HepG2 (cell line): Measurements from ENCODE around the gene COL13A1. TPM values are rescaled to one million over a fixed set of nuclear protein-coding genes. Genes with fewer than 3 reads are reported as not detected.

Experiments
- ATAC-seq: fragments of 200-7000 bp; cut with Tn5 transposase; 3 replicates; pipeline ENCODE4 v1.9.1; 2020; ENCODE audit warnings: mild to moderate bottlenecking, moderate library complexity
- BruUV-seq: library from RNA; stranded (reverse); fragments of 400-500 nt; replicated peaks from 2 replicates; lab custom pipeline; 2021; lab: Mats Ljungman, UMichigan
- CTCF ChIA-PET: fragments of 300-600 bp; formaldehyde crosslinking; extraction: SDS; loops from one replicate; lab custom pipeline; 2021; ENCODE audit warnings: low total read pairs, inconsistent platforms, low intra/inter-chr PET ratio; lab: Yijun Ruan, JAX
- POLR2A ChIA-PET: fragments of 350-600 bp; sonication (Branson Sonifier 250); formaldehyde crosslinking; loops from one replicate; lab custom pipeline; 2020; ENCODE audit warnings: antibody characterized with exemption, inconsistent platforms; lab: Yijun Ruan, JAX
- DNase-seq: peaks from one replicate; pipeline ENCODE4 v3.0.0-alpha.2; 2015; ENCODE audit warnings: low spot score
- FAIRE-seq: peaks from 3 replicates; lab custom pipeline; 2011; peaks lifted over from hg19 to GRCh38; lab: Jason Lieb, UNC
- H2AFZ ChIP-seq: one replicate; pipeline ENCODE4 v1.6.1; 2011; ENCODE audit warnings: low read length, inconsistent platforms
- H3K27ac ChIP-seq: fragments of 300-600 bp; 3 replicates; pipeline ENCODE4 v1.8.0; 2011; ENCODE audit warnings: mixed run types, mild to moderate bottlenecking, mixed read lengths, low read length, inconsistent platforms; ENCODE audit not compliant: insufficient read depth; ENCODE audit errors: extremely low read length
- H3K27me3 ChIP-seq, 2 experiments: fragments of 200-600 bp in 1 of 2; 2 replicates in 1 of 2; 3 replicates in 1 of 2; pipeline versions ENCODE4 v1.6.0 to v1.8.0; 2011; ENCODE audit warnings: low read length in 2 of 2, mild to moderate bottlenecking in 2 of 2, moderate library complexity in 2 of 2, inconsistent platforms in 1 of 2; ENCODE audit not compliant: insufficient read depth in 2 of 2, control insufficient read depth in 1 of 2
- H3K36me3 ChIP-seq, 2 experiments: fragments of 200-600 bp in 1 of 2; replicated peaks in 1 of 2; 2 replicates in 1 of 2; 3 replicates in 1 of 2; pipeline versions ENCODE4 v1.5.1 to v1.8.0; 2011; ENCODE audit warnings: low read length in 2 of 2, inconsistent platforms in 1 of 2; ENCODE audit not compliant: insufficient read depth in 2 of 2, control insufficient read depth in 1 of 2
- H3K4me1 ChIP-seq: 2 replicates; pipeline ENCODE4 v1.5.1; 2012; ENCODE audit warnings: low read length, inconsistent platforms; ENCODE audit not compliant: insufficient read depth
- H3K4me2 ChIP-seq: 2 replicates; pipeline ENCODE4 v1.6.0; 2011; ENCODE audit warnings: low read depth, low read length, inconsistent platforms
- H3K4me3 ChIP-seq, 3 experiments: fragments of 200-600 bp in 1 of 3; sonication (generic), shearing (Covaris generic) in 1 of 3; replicated peaks in 1 of 3; 2 replicates each; pipeline ENCODE4 v1.5.1; 2011 to 2016; ENCODE audit warnings: low read length in 3 of 3, inconsistent platforms in 2 of 3, low read depth in 2 of 3, mild to moderate bottlenecking in 2 of 3, control low read depth in 1 of 3, mixed read lengths in 1 of 3; ENCODE audit not compliant: insufficient read depth in 1 of 3
- H3K79me2 ChIP-seq: one replicate; pipeline ENCODE4 v1.6.1; 2011; ENCODE audit warnings: low read length, inconsistent platforms; ENCODE audit not compliant: insufficient read depth
- H3K9ac ChIP-seq: 2 replicates; pipeline ENCODE4 v1.6.0; 2011; ENCODE audit warnings: mild to moderate bottlenecking, low read depth, low read length, inconsistent platforms; ENCODE audit not compliant: insufficient read depth
- H3K9me3 ChIP-seq: 2 replicates; pipeline ENCODE4 v1.5.1; 2012; ENCODE audit warnings: mild to moderate bottlenecking, low read length
- H4K20me1 ChIP-seq: 2 replicates; pipeline ENCODE4 v1.6.0; 2011; ENCODE audit warnings: inconsistent platforms, mild to moderate bottlenecking, low read length, moderate library complexity; ENCODE audit not compliant: insufficient read depth
- CEBPB ChIP-seq: IDR thresholded peaks from 2 replicates; pipeline ENCODE4 v1.6.1; 2011; ENCODE audit warnings: low read depth, low read length, improper control_type of control experiment, borderline replicate concordance
- FLYWCH1 ChIP-seq: sonication (generic); formaldehyde crosslinking; IDR thresholded peaks from 2 replicates; pipeline ENCODE4 v1.8.1; 2023; ENCODE audit warnings: mild to moderate bottlenecking, missing genetic modification reagents
- GATAD2A ChIP-seq: IDR thresholded peaks from 2 replicates; pipeline ENCODE4 v1.6.1; 2016
- HNRNPL ChIP-seq: fragments of 200-400 bp; formaldehyde crosslinking; IDR thresholded peaks from 2 replicates; pipeline ENCODE4 v1.6.1; 2017; ENCODE audit warnings: mild to moderate bottlenecking, low read depth, low read length
- KDM6A ChIP-seq: IDR thresholded peaks from 2 replicates; pipeline ENCODE4 v1.6.1; 2016; ENCODE audit warnings: low read depth
- SRF ChIP-seq: IDR thresholded peaks from 2 replicates; pipeline ENCODE4 v1.6.1; 2011; ENCODE audit warnings: mild to moderate bottlenecking, low read depth, low read length, moderate library complexity
- ZNF136 ChIP-seq: sonication (generic); formaldehyde crosslinking; IDR thresholded peaks from 2 replicates; pipeline ENCODE4 v1.8.1; 2022; ENCODE audit warnings: low read depth, mild to moderate bottlenecking, moderate library complexity, missing genetic modification reagents
- ZNF572 ChIP-seq: sonication (generic); formaldehyde crosslinking; IDR thresholded peaks from 2 replicates; pipeline ENCODE4 v1.5.1; 2020; ENCODE audit warnings: mild to moderate bottlenecking, missing genetic modification reagents
- WGBS: methylation state at CpG from one replicate; pipeline ENCODE4 v1.1.6; 2017; ENCODE audit warnings: low lambda C conversion rate; 5-methylcytosine and 5-hydroxymethylcytosine counted together
- in situ Hi-C: cut with HindIII; loops from 2 replicates; pipeline ENCODE4 v1.10.0; 2017; ENCODE audit warnings: low pct_unique_long_range_greater_than_20kb; ENCODE audit not compliant: extremely low pct_ligation_motif_present
- intact Hi-C: fragments of 100-400 bp; cut with micrococcal nuclease; formaldehyde crosslinking; loops from one replicate; pipeline ENCODE4 v1.10.0; 2022; ENCODE audit not compliant: unreplicated experiment
- polyA plus RNA-seq, 8 experiments: library from polyadenylated mRNA; depleted of rRNA in 3 of 8; stranded (reverse) in 7 of 8; unstranded in 1 of 8; fragments of >200 nt; fragmentation: Illumina TruSeq in 4 of 8; extraction: Trizol in 4 of 8; gene quantifications; 2 replicates each; pipeline versions ENCODE4 v1.2.1 to v1.2.3, GENCODE V29; 2011 to 2016; ENCODE audit warnings: low read depth in 4 of 8, missing spikeins in 1 of 8, mixed read lengths in 1 of 8; ENCODE audit not compliant: insufficient read depth in 1 of 8
- total RNA-seq, 5 experiments: library from RNA; depleted of rRNA; stranded (reverse); fragments of >200 nt; fragmentation: Illumina TruSeq; extraction: Trizol; gene quantifications; 2 replicates each; pipeline ENCODE4 v1.2.3, GENCODE V29; 2016; ENCODE audit warnings: low read depth in 1 of 5
- TF ChIP-seq, protein P1 (sequence below): IDR thresholded peaks from 2 replicates; pipeline ENCODE4 v1.6.1; 2018; ENCODE audit warnings: missing genetic modification reagents

The COL13A1 gene
- total and polyA plus RNA-seq, 2 of the 13 experiments (the other 11 are each of a cell fraction or from before 2014, with no cell fraction given): 0.07 TPM; not detected in 1

DNA sequence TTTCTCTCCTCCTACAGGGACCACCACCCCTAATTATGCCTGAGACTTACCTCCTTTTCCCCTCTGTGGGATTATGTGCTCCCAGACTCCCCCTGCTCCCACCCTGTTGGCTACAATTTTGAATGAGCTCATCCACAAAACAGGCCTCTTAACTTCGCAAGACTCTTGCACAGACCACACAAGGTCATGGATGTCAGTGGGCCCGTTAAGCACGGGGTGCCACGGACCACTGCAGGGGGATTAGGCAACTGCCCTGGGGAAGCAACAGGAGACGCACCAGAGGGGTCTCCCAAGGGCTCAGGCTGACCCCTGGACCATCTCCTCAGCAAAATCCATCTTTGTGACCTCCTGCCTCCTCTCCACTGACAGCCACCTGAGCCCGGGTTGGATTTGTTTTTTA is 42.1 kb upstream of the COL13A1 start:
- Histone ChIP-seq H3K9ac (no peak overlapping the region), H3K9me3 (no peaks in the 10 kb centered on the region), H4K20me1 (no peaks in the 10 kb centered on the region), H3K27ac (no peak overlapping the region), H3K36me3 (no peaks in the 10 kb centered on the region), H3K4me1 (no peaks in the 10 kb centered on the region), H3K4me2 (no peak overlapping the region), H2AFZ (no peak overlapping the region), H3K79me2 (no peaks in the 10 kb centered on the region), H3K4me3 (no peak overlapping the region), H3K27me3 (peaks cover 2 to 15% of the 10 kb centered on the region in 2 experiments; a peak in 4 of 5 replicates)
- TF ChIP-seq ZNF136 (CRISPR knock-in tag): no peak
- BruUV-seq: no TSS peak
- POLR2A ChIA-PET: no interaction called here
- CTCF ChIA-PET: no interaction called here
- intact Hi-C loops (no loop called here), in situ Hi-C loops (no loop called here)
- DNase-seq (no peak), ATAC-seq (no peak), FAIRE-seq (no peak)
- 7% methylated on average over 6 of the region's 6 CpGs for WGBS

DNA sequence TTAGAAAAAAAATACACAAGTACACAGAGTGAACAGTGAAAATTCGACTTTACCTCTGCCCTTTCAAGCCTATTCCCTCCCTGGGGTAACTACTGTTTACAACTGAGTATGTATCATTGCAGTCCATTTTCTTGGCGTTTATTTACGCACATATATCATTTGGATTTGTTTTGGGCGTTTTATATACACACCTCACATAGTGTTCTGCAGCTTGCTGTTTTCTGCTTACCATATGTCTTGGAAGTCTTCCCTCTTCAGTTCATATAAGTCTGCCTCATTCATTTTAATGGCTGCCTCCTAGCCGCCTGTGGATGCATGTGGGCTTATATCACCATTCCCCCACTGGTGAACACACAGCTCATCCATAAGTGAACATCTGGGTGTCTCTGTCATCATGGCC is 41.6 kb upstream of the COL13A1 start:
- BruUV-seq: no TSS peak

More for the DNA sequence above, 41.6 kb upstream of the COL13A1 start:
- Histone ChIP-seq H3K4me3 (no peak overlapping the region), H3K79me2 (no peaks in the 10 kb centered on the region), H3K36me3 (no peaks in the 10 kb centered on the region), H3K9me3 (no peaks in the 10 kb centered on the region), H3K9ac (no peak overlapping the region), H3K4me2 (no peak overlapping the region), H3K27ac (no peak overlapping the region), H3K4me1 (no peaks in the 10 kb centered on the region), H4K20me1 (no peaks in the 10 kb centered on the region), H3K27me3 (peaks cover 2 to 15% of the 10 kb centered on the region in 2 experiments; a peak in 4 of 5 replicates), H2AFZ (no peak overlapping the region)
- 5% methylated on average over 5 of the region's 5 CpGs for WGBS
- CTCF ChIA-PET: no interaction called here
- DNase-seq (no peak), FAIRE-seq (no peak), ATAC-seq (no peak)
- intact Hi-C loops: no loop called here
- TF ChIP-seq CEBPB: no peak
- TF ChIP-seq KDM6A: no peak
- TF ChIP-seq HNRNPL: no peak
- no peak for TF ChIP-seq ZNF572 (CRISPR knock-in tag)
- no peak for TF ChIP-seq SRF
- TF ChIP-seq FLYWCH1 (CRISPR knock-in tag): no peak
- TF ChIP-seq, protein P1, sequence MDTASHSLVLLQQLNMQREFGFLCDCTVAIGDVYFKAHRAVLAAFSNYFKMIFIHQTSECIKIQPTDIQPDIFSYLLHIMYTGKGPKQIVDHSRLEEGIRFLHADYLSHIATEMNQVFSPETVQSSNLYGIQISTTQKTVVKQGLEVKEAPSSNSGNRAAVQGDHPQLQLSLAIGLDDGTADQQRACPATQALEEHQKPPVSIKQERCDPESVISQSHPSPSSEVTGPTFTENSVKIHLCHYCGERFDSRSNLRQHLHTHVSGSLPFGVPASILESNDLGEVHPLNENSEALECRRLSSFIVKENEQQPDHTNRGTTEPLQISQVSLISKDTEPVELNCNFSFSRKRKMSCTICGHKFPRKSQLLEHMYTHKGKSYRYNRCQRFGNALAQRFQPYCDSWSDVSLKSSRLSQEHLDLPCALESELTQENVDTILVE (CRISPR knock-in tag): no peak
- no peak for TF ChIP-seq GATAD2A (CRISPR knock-in tag)
- POLR2A ChIA-PET: no interaction called here
- in situ Hi-C loops: no loop called here
